Calu3 (cell line): Measurements from ENCODE around the gene XRCC6. TPM values are rescaled to one million over a fixed set of nuclear protein-coding genes. Genes with fewer than 3 reads are reported as not detected.

Experiments used
- BruUV-seq: library from RNA; stranded (reverse); fragments of 400-500 nt; replicated peaks from 2 replicates; lab custom pipeline; 2021; lab: Mats Ljungman, UMichigan
- CTCF ChIA-PET: fragments of 300-600 bp; sonication (Branson Sonifier 250); formaldehyde crosslinking; loops from one replicate; lab custom pipeline; 2022; ENCODE audit warnings: antibody characterized with exemption; lab: Charles Lee
- DNase-seq: peaks from one replicate; pipeline ENCODE4 v3.0.0; 2022
- H3K27ac Mint-ChIP-seq: one replicate; pipeline ENCODE4 v1.8.0; 2022; ENCODE audit warnings: mixed read lengths; ENCODE audit not compliant: unreplicated experiment
- H3K27me3 Mint-ChIP-seq: one replicate; pipeline ENCODE4 v1.8.0; 2022; ENCODE audit warnings: mixed read lengths; ENCODE audit not compliant: unreplicated experiment
- H3K36me3 Mint-ChIP-seq: one replicate; pipeline ENCODE4 v1.8.0; 2022; ENCODE audit warnings: mild to moderate bottlenecking, moderate library complexity, mixed read lengths; ENCODE audit not compliant: insufficient read depth, unreplicated experiment
- H3K4me1 Mint-ChIP-seq: one replicate; pipeline ENCODE4 v1.8.0; 2022; ENCODE audit warnings: mild to moderate bottlenecking, low read depth, mixed read lengths; ENCODE audit not compliant: unreplicated experiment
- H3K4me3 Mint-ChIP-seq: one replicate; pipeline ENCODE4 v1.8.0; 2022; ENCODE audit warnings: mild to moderate bottlenecking, low read depth, moderate library complexity, mixed read lengths; ENCODE audit not compliant: unreplicated experiment
- H3K9me3 Mint-ChIP-seq: one replicate; pipeline ENCODE4 v1.8.0; 2022; ENCODE audit warnings: low read depth, mixed read lengths; ENCODE audit not compliant: unreplicated experiment
- CTCF ChIP-seq: fragments of 200-600 bp; IDR thresholded peaks from one replicate; pipeline ENCODE4 v1.8.0; 2022; ENCODE audit warnings: antibody characterized with exemption; ENCODE audit not compliant: unreplicated experiment
- intact Hi-C: fragments of 100-400 bp; cut with micrococcal nuclease; formaldehyde crosslinking; loops from one replicate; pipeline ENCODE4 v1.10.0; 2022; ENCODE audit not compliant: unreplicated experiment
- total RNA-seq: library from RNA; stranded (reverse); gene quantifications from 2 replicates; pipeline ENCODE4 v1.2.3, GENCODE V29; 2022

Gene XRCC6
- total RNA-seq, 1 experiment from 2014 or later: 401 TPM

GRCh38 chr22:41647771-41648170 is 26.7 kb downstream of the XRCC6 start:
- H3K36me3 Mint-ChIP-seq: peaks cover 83% of the 10 kb centered on the region
- H3K27ac Mint-ChIP-seq: no peak overlapping the region
- H3K4me3 Mint-ChIP-seq: no peak overlapping the region
- CTCF ChIA-PET: no interaction called here
- DNase-seq: no peak
- intact Hi-C loops: no loop called here
- H3K27me3 Mint-ChIP-seq: no peaks in the 10 kb centered on the region
- TF ChIP-seq CTCF: no peak
- no TSS peak for BruUV-seq
- H3K4me1 Mint-ChIP-seq: no peaks in the 10 kb centered on the region
- H3K9me3 Mint-ChIP-seq: no peaks in the 10 kb centered on the region

- intact Hi-C loops: no loop called here
- no peak overlapping the region for H3K27ac Mint-ChIP-seq
These were observed 27.3 kb downstream of the XRCC6 start for GRCh38 chr22:41648432-41648831.

GRCh38 chr22:41650229-41650628 is 29.1 kb downstream of the XRCC6 start:
- no peak for DNase-seq
- intact Hi-C loops: no loop called here
- no peaks in the 10 kb centered on the region for H3K4me1 Mint-ChIP-seq
- H3K27me3 Mint-ChIP-seq: no peaks in the 10 kb centered on the region
- CTCF ChIA-PET: interaction anchor here (1.1 kb wide), 1 partner anchor 14 kb away, joined by 4 read pairs; no protein-coding TSS in a partner anchor
- no peak overlapping the region for H3K4me3 Mint-ChIP-seq
- BruUV-seq: no TSS peak
- peaks cover 78% of the 10 kb centered on the region for H3K36me3 Mint-ChIP-seq
- no peaks in the 10 kb centered on the region for H3K9me3 Mint-ChIP-seq
- no peak for TF ChIP-seq CTCF
- no peak overlapping the region for H3K27ac Mint-ChIP-seq

More at GRCh38 chr22:41648432-41648831, 27.3 kb downstream of the XRCC6 start:
- no peaks in the 10 kb centered on the region for H3K4me1 Mint-ChIP-seq
- CTCF ChIA-PET: no interaction called here
- DNase-seq: no peak
- no peaks in the 10 kb centered on the region for H3K9me3 Mint-ChIP-seq
- no peak for TF ChIP-seq CTCF
- no peaks in the 10 kb centered on the region for H3K27me3 Mint-ChIP-seq
- BruUV-seq: no TSS peak
- H3K36me3 Mint-ChIP-seq: peaks cover 82% of the 10 kb centered on the region
- no peak overlapping the region for H3K4me3 Mint-ChIP-seq

- H3K4me1 Mint-ChIP-seq: no peaks in the 10 kb centered on the region
- CTCF ChIA-PET: interaction anchor here (0.6 to 1.1 kb wide), 2 partner anchors 13 to 29 kb away, joined by 3 to 4 read pairs; no protein-coding TSS in a partner anchor
- H3K9me3 Mint-ChIP-seq: no peaks in the 10 kb centered on the region
- no peaks in the 10 kb centered on the region for H3K27me3 Mint-ChIP-seq
- no peak for TF ChIP-seq CTCF
- H3K36me3 Mint-ChIP-seq: peaks cover 78% of the 10 kb centered on the region
- no peak for DNase-seq
- intact Hi-C loops: no loop called here
- no TSS peak for BruUV-seq
- H3K27ac Mint-ChIP-seq: no peak overlapping the region
- H3K4me3 Mint-ChIP-seq: no peak overlapping the region
These were observed 29.7 kb downstream of the XRCC6 start for GRCh38 chr22:41650821-41651220.
